ENCODE results near the gene PMS1. TPM values are rescaled to one million over a fixed set of nuclear protein-coding genes. Genes with fewer than 3 reads are reported as not detected.
"Not testable (repeated sequence)": the region's sequence is repeated elsewhere in the genome, so short reads cannot be mapped to it uniquely, and the experiment has no call there.

PMS1 gene
- polyA plus RNA-seq, 1 experiment, result 16.3 TPM

GRCh38 chr2:189880429-189880828 is 96.2 kb downstream of the PMS1 start:
- H3K4me3 ChIP-seq (ENCODE audit: low read depth, low read length), result no peak overlapping the region
- DNase-seq (ENCODE audit: low read depth, low spot score), result no peak
- no peaks in the 10 kb centered on the region for H3K27me3 ChIP-seq (ENCODE audit: control insufficient read depth, insufficient read depth, low read length)
- ChIA-PET CTCF (interaction anchor here (1.3 kb wide), 1 partner anchor 82 kb away, joined by 4 read pairs; no protein-coding TSS in a partner anchor), POLR2A (no interaction called here)
- peaks cover 6% of the 10 kb centered on the region; the same call in 1 of the 2 replicates for H3K9me3 ChIP-seq (ENCODE audit: control insufficient read depth, insufficient read depth, low read length)
- no peak overlapping the region for H3K27ac ChIP-seq (ENCODE audit: low read depth, low read length)
- TF ChIP-seq, protein P1, sequence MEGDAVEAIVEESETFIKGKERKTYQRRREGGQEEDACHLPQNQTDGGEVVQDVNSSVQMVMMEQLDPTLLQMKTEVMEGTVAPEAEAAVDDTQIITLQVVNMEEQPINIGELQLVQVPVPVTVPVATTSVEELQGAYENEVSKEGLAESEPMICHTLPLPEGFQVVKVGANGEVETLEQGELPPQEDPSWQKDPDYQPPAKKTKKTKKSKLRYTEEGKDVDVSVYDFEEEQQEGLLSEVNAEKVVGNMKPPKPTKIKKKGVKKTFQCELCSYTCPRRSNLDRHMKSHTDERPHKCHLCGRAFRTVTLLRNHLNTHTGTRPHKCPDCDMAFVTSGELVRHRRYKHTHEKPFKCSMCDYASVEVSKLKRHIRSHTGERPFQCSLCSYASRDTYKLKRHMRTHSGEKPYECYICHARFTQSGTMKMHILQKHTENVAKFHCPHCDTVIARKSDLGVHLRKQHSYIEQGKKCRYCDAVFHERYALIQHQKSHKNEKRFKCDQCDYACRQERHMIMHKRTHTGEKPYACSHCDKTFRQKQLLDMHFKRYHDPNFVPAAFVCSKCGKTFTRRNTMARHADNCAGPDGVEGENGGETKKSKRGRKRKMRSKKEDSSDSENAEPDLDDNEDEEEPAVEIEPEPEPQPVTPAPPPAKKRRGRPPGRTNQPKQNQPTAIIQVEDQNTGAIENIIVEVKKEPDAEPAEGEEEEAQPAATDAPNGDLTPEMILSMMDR (IDR thresholded peaks at IDR 0.05; ENCODE audit: low read depth, low read length), result no peak

DNA sequence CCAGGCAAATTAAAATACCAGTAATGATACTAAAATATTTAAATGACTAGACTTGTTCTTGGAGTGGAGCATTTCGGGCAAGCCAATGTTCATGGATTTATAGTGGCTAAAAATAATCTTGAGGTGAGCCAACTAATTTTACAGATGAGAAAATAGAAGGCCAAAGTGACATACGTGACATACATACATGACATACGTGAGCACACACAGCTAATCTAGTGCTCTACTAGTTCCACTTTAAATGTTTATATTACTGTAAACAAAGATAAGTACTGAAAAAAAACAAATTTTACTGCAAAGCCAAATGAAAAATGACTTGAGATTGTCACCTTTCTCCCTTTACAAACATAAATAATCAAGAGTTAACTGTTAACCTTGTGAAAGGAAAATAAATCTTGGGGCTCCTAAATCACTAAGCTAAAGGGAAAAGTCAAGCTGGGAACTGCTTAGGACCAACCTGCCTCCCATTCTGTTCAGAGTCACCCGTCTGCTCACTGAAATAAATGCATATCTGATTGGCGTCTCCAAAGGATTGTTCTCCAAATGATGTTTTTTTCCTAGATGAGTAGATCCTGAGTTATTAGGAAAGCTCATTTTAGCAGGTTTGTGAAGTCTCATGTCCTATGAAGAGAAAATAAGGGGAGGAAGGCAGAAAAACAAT is 96.7 kb downstream of the PMS1 start:
- Histone ChIP-seq H3K27ac (ENCODE audit: low read depth, low read length) (no peak overlapping the region), H3K9me3 (ENCODE audit: control insufficient read depth, insufficient read depth, low read length) (peaks cover 6% of the 10 kb centered on the region; the same call in 1 of the 2 replicates), H3K4me3 (ENCODE audit: low read depth, low read length) (no peak overlapping the region), H3K27me3 (ENCODE audit: control insufficient read depth, insufficient read depth, low read length) (no peaks in the 10 kb centered on the region)
- CTCF ChIA-PET, result interaction anchor here (1.2 to 1.3 kb wide), 2 partner anchors 82 to 142 kb away, joined by 3 to 4 read pairs; no protein-coding TSS in a partner anchor
- TF ChIP-seq, protein P1 (IDR thresholded peaks at IDR 0.05; ENCODE audit: low read depth, low read length), result no peak
- POLR2A ChIA-PET, result no interaction called here
- no peak for DNase-seq (ENCODE audit: low read depth, low spot score)

DNA sequence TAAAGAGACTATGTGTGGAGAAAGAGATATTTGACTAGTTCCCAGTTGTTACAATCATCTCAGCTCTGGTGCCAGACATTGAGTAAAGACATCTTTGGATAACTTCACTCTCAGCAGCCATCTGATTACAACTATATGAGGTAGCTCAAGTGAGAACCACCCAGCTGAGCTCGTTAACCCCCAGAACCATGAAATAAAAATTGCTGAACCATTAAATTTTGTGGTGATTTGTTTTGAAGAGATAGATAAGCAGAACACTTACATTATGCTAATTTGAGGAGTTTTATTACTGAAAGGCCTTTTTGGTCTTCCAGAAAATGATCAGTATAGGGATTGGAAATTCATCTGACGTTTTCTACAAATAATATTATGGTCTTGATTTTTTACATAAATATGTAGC is 101.1 kb downstream of the PMS1 start:
- no peak overlapping the region for H3K27ac ChIP-seq (ENCODE audit: low read depth, low read length)
- DNase-seq (ENCODE audit: low read depth, low spot score), result no peak
- no peaks in the 10 kb centered on the region for H3K27me3 ChIP-seq (ENCODE audit: control insufficient read depth, insufficient read depth, low read length)
- ChIA-PET CTCF (no interaction called here), POLR2A (no interaction called here)
- TF ChIP-seq, protein P1 (IDR thresholded peaks at IDR 0.05; ENCODE audit: low read depth, low read length), result no peak
- H3K9me3 ChIP-seq (ENCODE audit: control insufficient read depth, insufficient read depth, low read length), result no peaks in the 10 kb centered on the region
- no peak overlapping the region for H3K4me3 ChIP-seq (ENCODE audit: low read depth, low read length)

GRCh38 chr2:189892546-189893294 is 108.5 kb downstream of the PMS1 start:
- H3K9me3 ChIP-seq (ENCODE audit: control insufficient read depth, insufficient read depth, low read length); H3K27ac ChIP-seq (ENCODE audit: low read depth, low read length); POLR2A ChIA-PET; DNase-seq (ENCODE audit: low read depth, low spot score); CTCF ChIA-PET; H3K4me3 ChIP-seq (ENCODE audit: low read depth, low read length); H3K27me3 ChIP-seq (ENCODE audit: control insufficient read depth, insufficient read depth, low read length): not testable (repeated sequence)

DNA sequence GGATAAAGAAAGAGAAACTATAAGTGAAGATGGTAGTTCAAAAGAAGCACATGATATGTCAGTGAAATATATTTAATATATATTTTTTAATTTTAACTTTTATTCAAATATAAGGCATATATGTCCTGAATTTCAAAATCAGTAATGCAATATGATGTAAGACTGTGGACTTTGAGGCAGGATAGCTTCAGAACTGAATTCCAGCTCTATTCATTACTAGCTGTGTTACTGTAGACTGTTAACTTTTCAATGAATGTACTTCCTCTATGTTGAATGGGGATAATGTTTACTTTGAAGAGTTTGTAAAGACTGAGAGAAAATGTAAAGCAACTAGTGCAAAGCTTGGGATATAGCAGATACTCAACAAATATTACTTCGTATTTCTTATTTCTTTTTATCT is 112.6 kb downstream of the PMS1 start:
- POLR2A ChIA-PET, result interaction anchor here (0.6 kb wide), 1 partner anchor 61 kb away, joined by 4 read pairs; no protein-coding TSS in a partner anchor
- TF ChIP-seq, protein P1 (IDR thresholded peaks at IDR 0.05; ENCODE audit: low read depth, low read length), result no peak
- H3K27me3 ChIP-seq (ENCODE audit: control insufficient read depth, insufficient read depth, low read length), result no peaks in the 10 kb centered on the region
- DNase-seq (ENCODE audit: low read depth, low spot score), result no peak
- H3K4me3 ChIP-seq (ENCODE audit: low read depth, low read length), result no peak overlapping the region
- CTCF ChIA-PET, result no interaction called here
- no peak overlapping the region for H3K27ac ChIP-seq (ENCODE audit: low read depth, low read length)
- H3K9me3 ChIP-seq (ENCODE audit: control insufficient read depth, insufficient read depth, low read length), result no peaks in the 10 kb centered on the region; the same call in none of the 2 replicates

Measured in AG04450 (cell line).